HG03045 (cell line): ENCODE data around the gene XPNPEP1.
"Not testable (repeated sequence)": the region's sequence is repeated elsewhere in the genome, so short reads cannot be mapped to it uniquely, and the experiment has no call there.

Experiments
- ATAC-seq: cut with Tn5 transposase; IDR thresholded peaks from one replicate; pipeline ENCODE4 v1.9.1; 2021; ENCODE audit warnings: mild to moderate bottlenecking, moderate library complexity; ENCODE audit not compliant: unreplicated experiment

XPNPEP1 gene

DNA sequence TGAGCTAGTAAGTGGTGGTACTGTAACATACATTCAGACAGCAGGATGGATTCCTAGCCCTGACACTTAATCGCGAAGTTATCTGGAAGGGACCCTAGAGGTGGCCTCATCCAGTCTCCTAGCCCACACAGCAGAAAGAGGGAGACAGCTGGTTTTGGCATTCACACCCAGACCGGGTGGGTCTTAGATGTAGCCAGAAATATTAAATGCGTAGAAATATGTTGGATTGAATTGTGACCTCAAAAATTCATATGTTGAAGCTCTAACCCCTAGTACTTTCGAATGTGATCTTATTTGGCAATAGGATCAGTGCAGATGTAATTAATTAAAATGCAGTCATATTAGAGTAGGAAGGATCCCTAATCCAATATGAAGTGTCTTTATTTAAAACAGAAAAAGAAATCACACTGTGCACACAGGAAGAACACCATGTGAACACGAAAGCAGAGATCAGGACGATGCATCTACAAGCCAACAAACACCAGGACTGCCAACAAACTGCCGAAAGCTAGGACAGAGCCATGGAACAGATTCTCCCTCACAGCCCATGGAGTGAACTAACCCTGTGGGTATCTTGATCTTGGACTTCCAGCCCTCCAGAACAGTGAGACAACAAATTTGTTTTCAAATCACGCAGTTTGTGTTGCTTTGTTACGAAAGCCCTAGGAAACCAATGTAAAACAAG, 2.9 kb upstream of the XPNPEP1 start:
- ATAC-seq, result no peak

- no peak for ATAC-seq
These were observed 1.8 kb upstream of the XPNPEP1 start for GRCh38 chr10:109924967-109925620.

GRCh38 chr10:109924087-109924486, 776 bp upstream of the XPNPEP1 start:
- no peak for ATAC-seq

- no peak for ATAC-seq
These were observed 844 bp downstream of the XPNPEP1 start for GRCh38 chr10:109922358-109922975.

- no peak for ATAC-seq
These were observed 3.3 kb downstream of the XPNPEP1 start for GRCh38 chr10:109920016-109920415.

DNA sequence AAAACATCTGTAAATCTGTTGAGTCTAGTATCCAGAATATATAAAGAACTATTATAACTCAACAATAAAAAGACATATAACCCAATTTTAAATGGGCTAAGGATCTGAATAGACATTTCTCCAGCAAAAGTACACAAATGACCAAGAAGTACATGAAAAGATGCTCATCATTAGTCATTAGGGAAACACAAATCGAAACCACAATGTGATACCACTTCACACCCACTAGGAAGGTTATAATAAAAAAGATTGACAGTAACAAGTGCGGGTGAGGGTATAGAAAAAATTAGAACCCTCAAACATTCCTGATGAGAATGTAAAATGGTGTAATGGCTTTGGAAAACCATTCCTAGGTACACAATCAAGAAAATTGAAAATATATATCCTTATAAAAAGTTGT, 4.1 kb downstream of the XPNPEP1 start:
- no peak for ATAC-seq

DNA sequence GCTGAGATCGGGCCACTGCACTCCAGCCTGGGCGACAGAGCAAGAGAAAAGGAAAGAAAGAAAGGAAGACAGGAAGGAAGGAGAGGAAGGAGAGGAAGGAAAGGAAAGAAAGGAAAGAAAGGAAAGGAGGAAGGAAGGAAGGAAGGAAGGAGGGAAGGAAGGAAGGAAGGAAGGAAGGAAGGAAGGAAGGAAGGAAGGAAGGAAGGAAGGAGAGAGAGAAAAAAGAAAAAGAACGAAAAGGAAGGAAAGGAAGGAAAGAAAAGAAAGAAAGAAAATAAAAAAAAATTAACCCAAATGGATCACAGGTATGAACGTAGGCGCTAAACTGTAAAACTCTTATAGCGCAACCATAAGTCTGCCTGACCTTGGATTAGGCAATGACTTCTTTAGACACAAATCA, 4.6 kb downstream of the XPNPEP1 start:
- ATAC-seq, result not testable (repeated sequence)

- no peak for ATAC-seq
These were observed 7.7 kb downstream of the XPNPEP1 start for GRCh38 chr10:109915566-109915965.

DNA sequence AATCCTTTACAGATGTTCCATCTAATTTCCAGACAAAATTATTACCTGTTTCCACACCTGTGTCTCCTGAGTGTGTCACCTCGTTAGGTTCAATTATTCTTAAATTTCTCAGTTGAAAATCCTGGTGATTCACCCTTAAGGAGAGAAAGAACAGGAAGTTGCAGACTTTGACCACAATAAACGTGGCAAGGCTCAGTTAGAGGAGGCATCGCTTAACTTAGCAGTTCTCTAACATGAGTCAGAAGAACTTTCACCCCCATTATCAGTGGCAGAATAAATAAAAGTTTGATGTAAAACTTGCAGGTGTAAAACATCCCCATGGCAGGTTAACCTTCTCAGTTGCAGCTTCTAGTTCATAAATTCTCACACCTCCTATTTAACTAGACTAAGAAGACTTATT, 8.3 kb downstream of the XPNPEP1 start:
- no peak for ATAC-seq

DNA sequence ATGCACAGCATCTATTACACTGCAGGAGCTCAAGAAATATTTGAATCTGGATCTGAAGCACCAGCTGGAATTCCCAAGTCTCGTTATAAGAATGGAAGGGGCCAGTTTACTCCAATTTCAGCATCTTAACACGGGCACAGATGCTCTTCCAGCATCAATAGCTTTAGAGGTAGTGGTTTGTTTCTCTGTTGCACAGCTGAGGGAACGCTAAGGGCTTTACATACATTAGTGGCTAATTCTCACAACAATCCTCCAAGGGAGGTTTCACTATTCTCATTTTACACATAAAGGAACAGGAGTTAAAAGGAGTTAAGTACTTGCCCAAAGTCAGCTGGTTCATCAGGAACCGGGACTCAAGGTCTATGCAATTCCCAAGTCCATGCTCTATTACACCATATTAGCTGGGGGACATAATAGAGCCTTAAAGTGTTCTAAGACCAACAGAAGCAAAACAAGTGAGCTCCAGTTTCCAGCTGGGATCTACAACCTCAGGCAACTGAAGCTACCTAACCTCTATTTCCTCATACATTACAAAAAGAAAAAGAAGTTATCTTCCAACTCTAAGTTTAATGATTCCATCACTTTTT, 9.9 kb downstream of the XPNPEP1 start:
- no peak for ATAC-seq

DNA sequence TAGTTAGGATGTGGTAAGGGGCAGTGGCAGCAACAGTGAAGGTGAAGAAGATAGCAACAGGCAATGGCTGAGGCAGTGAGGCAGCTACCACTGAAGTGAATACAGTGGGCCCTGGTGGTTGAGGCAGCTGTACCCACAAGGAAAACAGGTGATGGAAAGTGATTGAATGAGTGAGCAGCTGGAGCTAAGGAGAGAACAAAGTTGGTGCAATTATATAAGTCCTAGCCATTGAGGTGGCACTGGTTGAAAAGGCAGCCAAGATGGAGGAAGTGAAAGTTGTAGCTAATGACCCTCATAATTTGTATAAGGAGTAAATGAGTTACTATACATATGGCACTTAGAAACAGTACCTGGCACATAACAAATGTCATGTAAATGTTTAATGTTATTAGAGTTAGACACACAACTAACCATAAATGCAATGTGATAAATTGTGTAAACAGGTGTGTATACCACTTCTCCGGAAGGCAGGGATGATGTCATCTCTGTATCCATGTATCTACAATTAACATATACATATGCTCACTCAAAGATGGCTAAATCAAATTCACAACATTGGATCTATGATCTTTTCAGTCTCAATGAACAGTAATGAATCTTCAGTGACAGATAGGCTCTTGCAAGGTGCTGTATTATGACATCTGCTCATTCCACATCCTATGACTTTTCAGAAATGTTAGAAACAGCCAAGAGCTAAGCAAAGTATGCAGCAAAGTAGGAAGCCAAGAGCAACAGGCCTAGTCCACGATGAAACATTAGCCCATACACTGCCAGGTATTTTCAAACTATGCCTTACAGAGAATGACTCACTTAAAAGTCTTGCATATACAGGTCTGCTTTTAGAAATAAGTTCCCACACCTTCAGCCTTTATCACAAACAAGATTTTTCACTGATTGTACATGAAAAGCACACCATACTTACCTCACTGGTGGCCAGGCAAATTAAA, 10.7 kb downstream of the XPNPEP1 start:
- peak; percentile 73 for ATAC-seq

- ATAC-seq, result no peak
These were observed 11.4 kb downstream of the XPNPEP1 start for GRCh38 chr10:109911903-109912302.

DNA sequence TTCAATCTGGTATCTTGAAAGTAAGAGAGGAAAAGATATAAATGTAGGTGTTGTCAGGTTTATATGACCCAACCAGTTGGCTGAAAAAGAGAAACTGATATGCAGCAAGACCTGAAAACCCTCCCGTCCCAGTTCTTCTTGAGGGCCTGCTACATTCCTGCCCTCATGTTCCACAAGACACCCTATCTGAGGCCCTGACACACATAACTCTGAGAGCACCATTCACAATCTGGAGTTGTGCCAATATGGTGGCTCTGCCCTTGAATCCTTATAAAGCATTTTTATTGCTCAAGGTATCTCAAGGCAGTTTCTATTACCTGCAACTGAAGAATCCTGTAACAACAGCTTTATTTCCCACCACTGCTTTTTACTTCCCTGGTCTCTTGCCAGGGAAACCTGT, 17.0 kb downstream of the XPNPEP1 start:
- no peak for ATAC-seq

DNA sequence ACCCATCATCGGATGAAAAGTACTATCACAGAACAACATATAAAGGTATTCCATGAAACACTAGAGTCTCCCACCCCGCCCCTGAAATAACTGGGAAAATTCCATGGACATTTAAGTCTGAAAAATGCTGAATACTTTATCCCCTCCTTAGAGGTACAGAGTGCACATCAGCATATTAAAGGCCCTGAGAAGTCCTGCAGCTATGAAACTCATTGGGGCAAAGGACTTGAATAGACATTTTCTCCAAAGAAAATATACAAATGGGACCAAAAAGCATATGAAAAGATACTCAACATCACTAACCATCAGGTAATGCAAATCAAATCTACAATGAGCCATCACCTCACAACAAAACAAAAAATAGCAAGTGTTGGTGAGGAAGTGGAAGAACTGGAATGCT, 18.9 kb downstream of the XPNPEP1 start:
- ATAC-seq, result no peak

DNA sequence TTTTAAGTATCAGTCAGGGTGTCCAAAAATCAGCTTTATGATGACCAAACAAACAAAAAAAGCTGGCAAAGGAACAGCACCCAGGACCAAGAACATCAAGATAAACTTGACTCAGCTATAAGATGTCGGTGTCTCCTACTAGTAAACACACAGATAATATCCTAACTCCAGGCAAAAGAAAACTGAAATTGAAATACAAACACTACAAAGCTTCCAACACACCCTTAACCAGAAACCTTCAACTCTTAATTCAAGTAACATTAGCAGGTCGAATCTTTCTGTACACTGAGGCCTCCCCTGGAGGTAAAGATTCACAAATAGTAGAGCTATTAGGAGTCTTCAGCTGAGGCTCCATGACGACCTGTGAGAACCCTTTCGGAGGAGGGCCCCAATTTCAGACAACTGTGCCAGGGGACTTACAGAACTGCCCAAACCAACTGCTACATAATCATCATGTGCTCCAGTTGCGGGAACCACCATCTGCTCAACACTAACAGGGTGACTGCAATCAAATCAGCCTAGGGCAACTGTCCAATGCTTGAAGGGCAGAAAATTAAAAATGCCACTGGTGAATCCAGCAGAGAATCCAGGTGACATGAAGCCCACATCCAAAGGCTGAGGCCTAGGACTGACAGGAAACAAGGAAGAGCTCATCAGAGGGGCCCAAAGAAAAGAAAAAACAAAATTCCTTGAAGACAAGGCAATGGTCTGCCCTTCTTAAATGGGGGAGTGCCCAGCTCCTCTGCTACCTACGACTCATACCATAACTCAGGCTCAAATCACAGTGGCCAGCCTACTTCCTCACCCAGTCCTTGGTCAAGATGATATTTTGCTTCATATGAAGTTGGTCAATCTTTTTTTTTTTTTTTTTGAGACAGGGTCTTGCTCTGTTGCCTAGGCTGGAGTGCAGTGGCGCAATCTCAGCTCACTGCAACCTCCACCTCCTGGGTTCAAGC, 20.0 kb downstream of the XPNPEP1 start:
- ATAC-seq, result no peak

DNA sequence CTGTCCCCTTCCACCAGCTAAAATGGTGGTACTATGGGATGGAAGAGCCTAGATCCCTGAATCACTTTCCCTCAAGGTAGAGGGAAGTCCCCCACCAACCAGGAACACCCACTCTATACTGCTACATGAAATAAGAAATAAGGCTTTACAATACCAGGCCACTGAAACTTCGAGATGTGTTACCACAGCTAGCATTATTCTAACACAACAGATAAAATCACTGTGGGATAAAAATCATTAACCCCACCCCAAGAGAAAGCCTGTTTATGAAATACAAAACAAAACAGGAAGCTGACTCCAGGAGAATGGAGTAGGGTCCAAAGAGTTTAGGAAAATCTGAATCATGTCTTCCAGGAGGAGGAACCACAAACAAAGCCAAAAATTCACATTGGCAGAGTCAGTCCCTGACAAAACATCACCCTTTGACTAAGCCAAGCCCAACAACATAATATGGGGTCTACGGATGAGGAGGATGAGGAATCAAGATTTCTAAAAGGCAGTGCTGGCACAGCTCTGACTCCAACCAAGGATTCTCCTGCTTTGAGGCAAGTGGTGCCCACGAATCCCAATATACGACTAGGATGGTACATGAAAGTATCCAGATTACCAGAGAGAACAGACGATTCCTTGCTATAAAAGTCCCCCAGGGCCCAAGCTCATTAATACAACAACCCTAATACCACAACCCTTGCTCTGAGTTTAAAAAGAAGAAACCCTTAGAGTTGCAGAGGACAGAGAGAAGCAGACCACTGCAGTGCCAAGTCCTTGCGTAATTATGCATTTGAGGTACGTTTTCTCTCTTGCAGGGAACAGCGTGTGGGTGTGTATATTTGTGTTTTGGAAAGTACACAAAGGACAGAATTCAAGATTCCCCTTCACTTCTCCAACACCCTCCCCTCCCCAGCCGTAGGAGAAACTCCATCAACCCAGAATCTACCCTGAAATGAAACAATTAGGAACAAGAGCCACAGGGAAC, 23.7 kb downstream of the XPNPEP1 start:
- ATAC-seq, result no peak

- ATAC-seq, result no peak
These were observed 24.5 kb downstream of the XPNPEP1 start for GRCh38 chr10:109898666-109899355.

DNA sequence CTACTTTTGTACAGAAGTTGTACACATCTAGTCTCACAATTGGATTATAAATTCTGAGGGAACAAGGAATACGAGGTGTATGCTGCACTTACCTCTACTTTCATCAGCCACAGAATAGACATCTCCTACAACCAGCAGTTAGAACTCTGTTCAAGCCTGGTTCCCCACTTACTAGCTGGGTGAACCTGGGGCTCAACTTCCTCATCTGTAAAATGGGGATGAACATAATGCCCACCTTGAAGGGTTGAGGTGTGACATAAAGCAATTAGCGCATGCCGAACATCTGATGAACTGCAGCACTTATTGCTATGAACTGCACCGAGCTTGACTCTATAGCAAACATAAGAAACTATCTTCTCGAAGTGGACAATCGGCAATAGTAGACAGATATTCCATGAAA, 25.3 kb downstream of the XPNPEP1 start:
- ATAC-seq, result no peak
